ENCODE results near the gene PDE6B.

- TF ChIP-seq, protein P1, sequence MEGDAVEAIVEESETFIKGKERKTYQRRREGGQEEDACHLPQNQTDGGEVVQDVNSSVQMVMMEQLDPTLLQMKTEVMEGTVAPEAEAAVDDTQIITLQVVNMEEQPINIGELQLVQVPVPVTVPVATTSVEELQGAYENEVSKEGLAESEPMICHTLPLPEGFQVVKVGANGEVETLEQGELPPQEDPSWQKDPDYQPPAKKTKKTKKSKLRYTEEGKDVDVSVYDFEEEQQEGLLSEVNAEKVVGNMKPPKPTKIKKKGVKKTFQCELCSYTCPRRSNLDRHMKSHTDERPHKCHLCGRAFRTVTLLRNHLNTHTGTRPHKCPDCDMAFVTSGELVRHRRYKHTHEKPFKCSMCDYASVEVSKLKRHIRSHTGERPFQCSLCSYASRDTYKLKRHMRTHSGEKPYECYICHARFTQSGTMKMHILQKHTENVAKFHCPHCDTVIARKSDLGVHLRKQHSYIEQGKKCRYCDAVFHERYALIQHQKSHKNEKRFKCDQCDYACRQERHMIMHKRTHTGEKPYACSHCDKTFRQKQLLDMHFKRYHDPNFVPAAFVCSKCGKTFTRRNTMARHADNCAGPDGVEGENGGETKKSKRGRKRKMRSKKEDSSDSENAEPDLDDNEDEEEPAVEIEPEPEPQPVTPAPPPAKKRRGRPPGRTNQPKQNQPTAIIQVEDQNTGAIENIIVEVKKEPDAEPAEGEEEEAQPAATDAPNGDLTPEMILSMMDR (conservative IDR thresholded peaks at IDR 0.05 in 1 of 2, IDR thresholded peaks at IDR 0.05 in 1 of 2; ENCODE audit: extremely low read depth in 1 of 2, insufficient read depth in 1 of 2, low read depth in 1 of 2, low read length in 2 of 2), result no peak
- no peak for TF ChIP-seq EZH2 (IDR thresholded peaks at IDR 0.05; ENCODE audit: borderline replicate concordance, low read length)
These were observed 36.0 kb upstream of the PDE6B start for GRCh38 chr4:589219-589963.
